WTC11 (cell line): Measurements from ENCODE around the gene PRR19. TPM values are rescaled to one million over a fixed set of nuclear protein-coding genes. Genes with fewer than 3 reads are reported as not detected.

ENCODE experiments used
- ATAC-seq: fragments of 200-7000 bp; cut with Tn5 transposase; 2 replicates; pipeline ENCODE4 v1.10.0; 2021; ENCODE audit warnings: mild to moderate bottlenecking, moderate library complexity
- CTCF ChIA-PET: fragments of 300-600 bp; sonication (Branson Sonifier 250); formaldehyde crosslinking; loops from one replicate; lab custom pipeline; 2021; ENCODE audit warnings: antibody characterized with exemption; lab: Charles Lee
- POLR2A ChIA-PET: fragments of 350-600 bp; sonication (Branson Sonifier 250); formaldehyde crosslinking; loops from one replicate; lab custom pipeline; 2021; ENCODE audit warnings: antibody characterized with exemption; lab: Charles Lee
- DNase-seq: peaks from one replicate; pipeline ENCODE4 v3.0.0; 2021; ENCODE audit warnings: low spot score
- H3K27ac Mint-ChIP-seq: 2 replicates; pipeline ENCODE4 v1.8.0; 2021; ENCODE audit warnings: mixed read lengths
- H3K27me3 Mint-ChIP-seq: 2 replicates; pipeline ENCODE4 v1.8.0; 2021; ENCODE audit warnings: low read depth, mild to moderate bottlenecking, moderate library complexity, mixed read lengths
- H3K36me3 Mint-ChIP-seq: 2 replicates; pipeline ENCODE4 v1.8.0; 2021; ENCODE audit warnings: mixed read lengths
- H3K4me1 Mint-ChIP-seq: 2 replicates; pipeline ENCODE4 v1.8.0; 2022; ENCODE audit warnings: mixed read lengths
- H3K4me3 Mint-ChIP-seq: 2 replicates; pipeline ENCODE4 v1.8.0; 2021; ENCODE audit warnings: mild to moderate bottlenecking, moderate library complexity, mixed read lengths
- H3K9me3 Mint-ChIP-seq: 2 replicates; pipeline ENCODE4 v1.8.0; 2021; ENCODE audit warnings: mixed read lengths
- CBFB ChIP-seq: sonication (generic); formaldehyde crosslinking; IDR thresholded peaks from 2 replicates; pipeline ENCODE4 v1.8.1; 2022; ENCODE audit warnings: mild to moderate bottlenecking, low read depth, missing genetic modification reagents
- HMGXB4 ChIP-seq: sonication (generic); formaldehyde crosslinking; IDR thresholded peaks from 2 replicates; pipeline ENCODE4 v1.8.1; 2023; ENCODE audit warnings: mild to moderate bottlenecking, moderate library complexity, missing genetic modification reagents
- NR3C1 ChIP-seq: sonication (generic); formaldehyde crosslinking; conservative IDR thresholded peaks from 2 replicates; pipeline ENCODE4 v1.8.1; 2023; ENCODE audit warnings: low read depth, mild to moderate bottlenecking, missing genetic modification reagents
- RELA ChIP-seq: sonication (generic); formaldehyde crosslinking; IDR thresholded peaks from 2 replicates; pipeline ENCODE4 v1.8.1; 2022; ENCODE audit warnings: missing genetic modification reagents, mild to moderate bottlenecking, borderline replicate concordance
- RORB ChIP-seq: fragments of 250-450 bp; sonication (Bioruptor Pico); IDR thresholded peaks from 2 replicates; pipeline ENCODE4 v1.9.0; 2021; ENCODE audit warnings: mild to moderate bottlenecking
- SMAD3 ChIP-seq: sonication (generic); formaldehyde crosslinking; IDR thresholded peaks from 2 replicates; pipeline ENCODE4 v1.8.0; 2022; ENCODE audit warnings: missing genetic modification reagents, mild to moderate bottlenecking, borderline replicate concordance
- SMAD4 ChIP-seq: sonication (generic); formaldehyde crosslinking; IDR thresholded peaks from 2 replicates; pipeline ENCODE4 v1.8.0; 2022; ENCODE audit warnings: mild to moderate bottlenecking, missing genetic modification reagents
- SP1 ChIP-seq: sonication (generic); formaldehyde crosslinking; conservative IDR thresholded peaks from 2 replicates; pipeline ENCODE4 v1.8.1; 2022; ENCODE audit warnings: missing genetic modification reagents
- TEAD1 ChIP-seq: sonication (generic); formaldehyde crosslinking; IDR thresholded peaks from 2 replicates; pipeline ENCODE4 v1.8.0; 2022; ENCODE audit warnings: mild to moderate bottlenecking, missing genetic modification reagents
- ZNF263 ChIP-seq: sonication (generic); formaldehyde crosslinking; IDR thresholded peaks from 2 replicates; pipeline ENCODE4 v1.8.1; 2022; ENCODE audit warnings: low read depth, mild to moderate bottlenecking, moderate library complexity, missing genetic modification reagents
- ZNF317 ChIP-seq: sonication (generic); formaldehyde crosslinking; IDR thresholded peaks from 2 replicates; pipeline ENCODE4 v1.8.1; 2023; ENCODE audit warnings: low read depth, mild to moderate bottlenecking, moderate library complexity, missing genetic modification reagents, borderline replicate concordance
- ZNF425 ChIP-seq: fragments of 250-450 bp; sonication (Bioruptor Pico); conservative IDR thresholded peaks from 2 replicates; pipeline ENCODE4 v1.9.0; 2021; ENCODE audit warnings: mild to moderate bottlenecking
- ZNF512 ChIP-seq: sonication (generic); formaldehyde crosslinking; IDR thresholded peaks from 2 replicates; pipeline ENCODE4 v1.8.1; 2022; ENCODE audit warnings: missing genetic modification reagents, borderline replicate concordance
- total RNA-seq: library from RNA; stranded (reverse); gene quantifications from 3 replicates; pipeline ENCODE4 v1.2.3, GENCODE V29; 2021
- TF ChIP-seq, protein P1 (sequence below): sonication (generic); formaldehyde crosslinking; IDR thresholded peaks from 2 replicates; pipeline ENCODE4 v1.8.1; 2022; ENCODE audit warnings: mild to moderate bottlenecking, moderate library complexity, missing genetic modification reagents
- TF ChIP-seq, protein P2 (sequence below): fragments of 250-450 bp; sonication (Bioruptor Pico); IDR thresholded peaks from 2 replicates; pipeline ENCODE4 v2.1.2; 2022; ENCODE audit warnings: mild to moderate bottlenecking, moderate library complexity
- TF ChIP-seq, protein P3 (sequence below): sonication (generic); formaldehyde crosslinking; IDR thresholded peaks from 2 replicates; pipeline ENCODE4 v1.8.0; 2022; ENCODE audit warnings: mild to moderate bottlenecking, missing genetic modification reagents
- TF ChIP-seq, protein P4 (sequence below): fragments of 250-450 bp; sonication (Bioruptor Pico); IDR thresholded peaks from 2 replicates; pipeline ENCODE4 v1.9.0; 2021; ENCODE audit warnings: mild to moderate bottlenecking
- TF ChIP-seq, protein P5 (sequence below): sonication (generic); formaldehyde crosslinking; IDR thresholded peaks from 2 replicates; pipeline ENCODE4 v1.8.1; 2023; ENCODE audit warnings: mild to moderate bottlenecking, missing genetic modification reagents

PRR19 gene
- total RNA-seq, 1 experiment from 2014 or later = 3.7 TPM

GRCh38 chr19:42325308-42325895 is 23.5 kb downstream of the PRR19 start, which contains the start of gene MEGF8 (continued):
- no peak for TF ChIP-seq HMGXB4 (CRISPR knock-in tag)
- TF ChIP-seq, protein P1, sequence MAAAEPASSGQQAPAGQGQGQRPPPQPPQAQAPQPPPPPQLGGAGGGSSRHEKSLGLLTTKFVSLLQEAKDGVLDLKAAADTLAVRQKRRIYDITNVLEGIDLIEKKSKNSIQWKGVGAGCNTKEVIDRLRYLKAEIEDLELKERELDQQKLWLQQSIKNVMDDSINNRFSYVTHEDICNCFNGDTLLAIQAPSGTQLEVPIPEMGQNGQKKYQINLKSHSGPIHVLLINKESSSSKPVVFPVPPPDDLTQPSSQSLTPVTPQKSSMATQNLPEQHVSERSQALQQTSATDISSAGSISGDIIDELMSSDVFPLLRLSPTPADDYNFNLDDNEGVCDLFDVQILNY (CRISPR knock-in tag) = peak; percentile 67; the same call in 1 of the 2 replicates

DNA sequence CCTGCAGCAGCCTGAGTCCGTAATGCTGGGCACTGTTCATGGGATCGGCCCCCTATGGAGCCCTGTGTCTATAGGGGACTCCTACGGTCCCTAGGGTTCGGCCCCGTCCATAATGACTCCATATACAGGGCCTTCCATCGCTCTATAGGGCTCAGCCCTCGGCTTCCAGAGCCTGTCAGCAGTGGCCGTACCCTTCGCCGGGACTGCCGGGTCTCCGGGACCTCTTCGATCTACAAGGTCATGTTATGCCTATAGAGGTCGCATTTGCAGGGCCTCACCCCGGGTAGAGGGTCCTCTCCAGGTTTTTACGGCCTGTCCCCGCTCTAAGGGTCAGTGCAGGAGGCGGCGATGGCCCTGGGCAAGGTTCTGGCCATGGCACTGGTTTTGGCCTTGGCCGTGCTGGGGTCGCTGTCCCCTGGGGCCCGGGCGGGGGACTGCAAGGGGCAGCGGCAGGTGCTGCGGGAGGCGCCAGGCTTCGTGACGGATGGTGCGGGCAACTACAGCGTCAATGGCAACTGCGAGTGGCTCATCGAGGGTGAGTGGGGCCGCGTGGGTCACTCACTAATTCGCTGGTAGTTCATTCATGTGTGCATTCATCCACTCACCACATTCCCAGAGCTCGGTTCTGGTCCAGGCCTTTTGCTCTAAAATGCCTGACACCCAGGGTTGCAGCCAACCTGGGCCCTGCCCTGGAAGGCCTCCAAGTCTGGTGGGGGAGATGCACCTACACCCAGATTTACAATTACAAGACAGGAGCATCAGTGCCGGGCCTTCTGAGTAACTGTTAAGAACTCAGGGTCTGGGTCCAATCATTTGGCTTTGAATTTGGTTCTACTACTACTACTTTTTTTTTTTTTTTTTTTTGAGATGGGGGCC is 24.2 kb downstream of the PRR19 start:
- no peak overlapping the region for H3K27ac Mint-ChIP-seq
- no peaks in the 10 kb centered on the region for H3K36me3 Mint-ChIP-seq
- peak overlapping the region; percentile 95 for H3K4me3 Mint-ChIP-seq
- peaks cover 31% of the 10 kb centered on the region for H3K27me3 Mint-ChIP-seq
- ATAC-seq = peak; percentile 2
- DNase-seq = peak; percentile 52
- H3K4me1 Mint-ChIP-seq = peaks cover 27% of the 10 kb centered on the region
- POLR2A ChIA-PET = no interaction called here
- no peaks in the 10 kb centered on the region for H3K9me3 Mint-ChIP-seq
- TF ChIP-seq CBFB (CRISPR knock-in tag) (no peak), SMAD4 (CRISPR knock-in tag) (0 out of 2 replicates have a peak, but pooled peaks have one; percentile 32), ZNF317 (CRISPR knock-in tag) (no peak), RELA (CRISPR knock-in tag) (peak; percentile 43; the same call in 1 of the 2 replicates), ZNF512 (CRISPR knock-in tag) (no peak)
- TF ChIP-seq, protein P1 (CRISPR knock-in tag) = peak; percentile 7; the same call in 1 of the 2 replicates
- TF ChIP-seq, protein P2, sequence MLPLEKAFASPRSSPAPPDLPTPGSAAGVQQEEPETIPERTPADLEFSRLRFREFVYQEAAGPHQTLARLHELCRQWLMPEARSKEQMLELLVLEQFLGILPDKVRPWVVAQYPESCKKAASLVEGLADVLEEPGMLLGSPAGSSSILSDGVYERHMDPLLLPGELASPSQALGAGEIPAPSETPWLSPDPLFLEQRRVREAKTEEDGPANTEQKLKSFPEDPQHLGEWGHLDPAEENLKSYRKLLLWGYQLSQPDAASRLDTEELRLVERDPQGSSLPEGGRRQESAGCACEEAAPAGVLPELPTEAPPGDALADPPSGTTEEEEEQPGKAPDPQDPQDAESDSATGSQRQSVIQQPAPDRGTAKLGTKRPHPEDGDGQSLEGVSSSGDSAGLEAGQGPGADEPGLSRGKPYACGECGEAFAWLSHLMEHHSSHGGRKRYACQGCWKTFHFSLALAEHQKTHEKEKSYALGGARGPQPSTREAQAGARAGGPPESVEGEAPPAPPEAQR (CRISPR knock-in tag) = no peak
- TF ChIP-seq, protein P3, sequence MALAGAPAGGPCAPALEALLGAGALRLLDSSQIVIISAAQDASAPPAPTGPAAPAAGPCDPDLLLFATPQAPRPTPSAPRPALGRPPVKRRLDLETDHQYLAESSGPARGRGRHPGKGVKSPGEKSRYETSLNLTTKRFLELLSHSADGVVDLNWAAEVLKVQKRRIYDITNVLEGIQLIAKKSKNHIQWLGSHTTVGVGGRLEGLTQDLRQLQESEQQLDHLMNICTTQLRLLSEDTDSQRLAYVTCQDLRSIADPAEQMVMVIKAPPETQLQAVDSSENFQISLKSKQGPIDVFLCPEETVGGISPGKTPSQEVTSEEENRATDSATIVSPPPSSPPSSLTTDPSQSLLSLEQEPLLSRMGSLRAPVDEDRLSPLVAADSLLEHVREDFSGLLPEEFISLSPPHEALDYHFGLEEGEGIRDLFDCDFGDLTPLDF (CRISPR knock-in tag) = no peak
- CTCF ChIA-PET = no interaction called here

- CTCF ChIA-PET = interaction anchor here (2.0 kb wide), 1 partner anchor 16 kb away, joined by 12 read pairs; no protein-coding TSS in a partner anchor
- Mint-ChIP-seq H3K36me3 (no peaks in the 10 kb centered on the region), H3K27me3 (peaks cover 23% of the 10 kb centered on the region), H3K27ac (no peak overlapping the region; the same call in 1 of the 2 replicates), H3K4me3 (peak overlapping the region; percentile 95), H3K9me3 (no peaks in the 10 kb centered on the region), H3K4me1 (peaks cover 27% of the 10 kb centered on the region)
- POLR2A ChIA-PET = no interaction called here
- no peak for DNase-seq
- no peak for ATAC-seq
- TF ChIP-seq SMAD3 (no peak), ZNF263 (CRISPR knock-in tag) (no peak), ZNF425 (CRISPR knock-in tag) (no peak), SP1 (CRISPR knock-in tag) (no peak), TEAD1 (no peak), NR3C1 (no peak), RORB (CRISPR knock-in tag) (no peak)
- TF ChIP-seq, protein P4, sequence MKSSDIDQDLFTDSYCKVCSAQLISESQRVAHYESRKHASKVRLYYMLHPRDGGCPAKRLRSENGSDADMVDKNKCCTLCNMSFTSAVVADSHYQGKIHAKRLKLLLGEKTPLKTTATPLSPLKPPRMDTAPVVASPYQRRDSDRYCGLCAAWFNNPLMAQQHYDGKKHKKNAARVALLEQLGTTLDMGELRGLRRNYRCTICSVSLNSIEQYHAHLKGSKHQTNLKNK (CRISPR knock-in tag) = no peak
- TF ChIP-seq, protein P5, sequence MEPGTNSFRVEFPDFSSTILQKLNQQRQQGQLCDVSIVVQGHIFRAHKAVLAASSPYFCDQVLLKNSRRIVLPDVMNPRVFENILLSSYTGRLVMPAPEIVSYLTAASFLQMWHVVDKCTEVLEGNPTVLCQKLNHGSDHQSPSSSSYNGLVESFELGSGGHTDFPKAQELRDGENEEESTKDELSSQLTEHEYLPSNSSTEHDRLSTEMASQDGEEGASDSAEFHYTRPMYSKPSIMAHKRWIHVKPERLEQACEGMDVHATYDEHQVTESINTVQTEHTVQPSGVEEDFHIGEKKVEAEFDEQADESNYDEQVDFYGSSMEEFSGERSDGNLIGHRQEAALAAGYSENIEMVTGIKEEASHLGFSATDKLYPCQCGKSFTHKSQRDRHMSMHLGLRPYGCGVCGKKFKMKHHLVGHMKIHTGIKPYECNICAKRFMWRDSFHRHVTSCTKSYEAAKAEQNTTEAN (CRISPR knock-in tag) = no peak
Measured at GRCh38 chr19:42326969-42327368, 25.0 kb downstream of the PRR19 start.
